ENCODE measurements around the gene RABGAP1L.
"Not testable (repeated sequence)": the region's sequence is repeated elsewhere in the genome, so short reads cannot be mapped to it uniquely, and the experiment has no call there.

RABGAP1L gene

GRCh38 chr1:174135211-174135610, 24.1 kb upstream of the RABGAP1L start:
- no peaks in the 10 kb centered on the region for H3K27me3 Mint-ChIP-seq (ENCODE audit: low read depth)
- no peak for TF ChIP-seq CTCF (IDR thresholded peaks at IDR 0.05; ENCODE audit: unreplicated experiment in 3 of 3)
- H3K36me3 Mint-ChIP-seq (ENCODE audit: low read depth) = no peaks in the 10 kb centered on the region

GRCh38 chr1:174136714-174137113, 22.6 kb upstream of the RABGAP1L start:
- Mint-ChIP-seq H3K27me3 (ENCODE audit: low read depth) (no peaks in the 10 kb centered on the region), H3K4me3 (no peak overlapping the region), H3K27ac (no peak overlapping the region), H3K4me1 (peaks cover 9% of the 10 kb centered on the region), H3K9me3 (peaks cover 6% of the 10 kb centered on the region), H3K36me3 (ENCODE audit: low read depth) (no peaks in the 10 kb centered on the region)
- no peak for TF ChIP-seq CTCF (IDR thresholded peaks at IDR 0.05; ENCODE audit: unreplicated experiment in 3 of 3)

More at GRCh38 chr1:174135211-174135610, 24.1 kb upstream of the RABGAP1L start:
- H3K4me1 Mint-ChIP-seq = peaks cover 9% of the 10 kb centered on the region
- peaks cover 8% of the 10 kb centered on the region for H3K9me3 Mint-ChIP-seq
- peak overlapping the region in 2 of 3 experiments; percentile 2 to 5 for H3K27ac Mint-ChIP-seq
- H3K4me3 Mint-ChIP-seq = no peak overlapping the region

- peaks cover 30% of the 10 kb centered on the region for H3K9me3 Mint-ChIP-seq
- TF ChIP-seq CTCF (IDR thresholded peaks at IDR 0.05; ENCODE audit: unreplicated experiment in 3 of 3) = no peak
- no peaks in the 10 kb centered on the region for H3K36me3 Mint-ChIP-seq (ENCODE audit: low read depth)
- H3K27me3 Mint-ChIP-seq (ENCODE audit: low read depth) = no peaks in the 10 kb centered on the region
- H3K4me3 Mint-ChIP-seq = no peak overlapping the region
- H3K27ac Mint-ChIP-seq = no peak overlapping the region
- no peaks in the 10 kb centered on the region for H3K4me1 Mint-ChIP-seq
Observed at GRCh38 chr1:174142836-174143235, 16.5 kb upstream of the RABGAP1L start.

GRCh38 chr1:174143727-174144396, 15.5 kb upstream of the RABGAP1L start:
- H3K36me3 Mint-ChIP-seq (ENCODE audit: low read depth); H3K27ac Mint-ChIP-seq; H3K27me3 Mint-ChIP-seq (ENCODE audit: low read depth); H3K4me3 Mint-ChIP-seq; H3K4me1 Mint-ChIP-seq: not testable (repeated sequence)
- H3K9me3 Mint-ChIP-seq = peaks cover 34% of the 10 kb centered on the region

- not testable (repeated sequence) for H3K27me3 Mint-ChIP-seq (ENCODE audit: low read depth); H3K27ac Mint-ChIP-seq
- H3K9me3 Mint-ChIP-seq = peaks cover 35% of the 10 kb centered on the region
Observed at GRCh38 chr1:174144397-174144783, 14.9 kb upstream of the RABGAP1L start.

GRCh38 chr1:174149216-174149615, 10.1 kb upstream of the RABGAP1L start:
- Mint-ChIP-seq H3K27me3 (ENCODE audit: low read depth) (no peaks in the 10 kb centered on the region), H3K36me3 (ENCODE audit: low read depth) (no peaks in the 10 kb centered on the region), H3K4me3 (no peak overlapping the region), H3K27ac (no peak overlapping the region), H3K4me1 (no peaks in the 10 kb centered on the region), H3K9me3 (peaks cover 31% of the 10 kb centered on the region)
- TF ChIP-seq CTCF (IDR thresholded peaks at IDR 0.05; ENCODE audit: unreplicated experiment in 3 of 3) = no peak

More at GRCh38 chr1:174144397-174144783, 14.9 kb upstream of the RABGAP1L start:
- not testable (repeated sequence) for H3K4me3 Mint-ChIP-seq; H3K4me1 Mint-ChIP-seq; H3K36me3 Mint-ChIP-seq (ENCODE audit: low read depth)

GRCh38 chr1:174150499-174150898, 8.8 kb upstream of the RABGAP1L start:
- TF ChIP-seq CTCF (IDR thresholded peaks at IDR 0.05; ENCODE audit: unreplicated experiment in 3 of 3) = no peak
- H3K27me3 Mint-ChIP-seq (ENCODE audit: low read depth) = no peaks in the 10 kb centered on the region

More at GRCh38 chr1:174150499-174150898, 8.8 kb upstream of the RABGAP1L start:
- Mint-ChIP-seq H3K9me3 (peaks cover 22% of the 10 kb centered on the region), H3K4me1 (no peaks in the 10 kb centered on the region), H3K36me3 (ENCODE audit: low read depth) (no peaks in the 10 kb centered on the region), H3K27ac (no peak overlapping the region), H3K4me3 (no peak overlapping the region)
